Suprapubic skin (tissue), 4 donors: Measurements from ENCODE around the gene NUMA1.

Source experiments
- CTCF ChIP-seq, 2 donors: fragments of 200-600 bp in 1 of 2; fragments of 450-650 bp in 1 of 2; sonication (generic) in 1 of 2; IDR thresholded peaks; one replicate each; pipeline ENCODE4 v1.5.1; 2016 to 2019; ENCODE audit warnings: antibody characterized with exemption in 2 of 2, mild to moderate bottlenecking in 1 of 2, moderate library complexity in 1 of 2
- POLR2A ChIP-seq, 2 donors: fragments of 450-650 bp; IDR thresholded peaks; one replicate each; pipeline ENCODE4 v1.6.1; 2017; ENCODE audit warnings: antibody characterized with exemption in 2 of 2, mild to moderate bottlenecking in 2 of 2, moderate library complexity in 2 of 2
- POLR2AphosphoS5 ChIP-seq, 3 donors: sonication (generic); formaldehyde crosslinking; IDR thresholded peaks; one replicate each; pipeline ENCODE4 v1.6.1; 2017; ENCODE audit warnings: antibody characterized with exemption in 3 of 3

- no peak for TF ChIP-seq POLR2AphosphoS5 (IDR thresholded peaks at IDR 0.05)
- no peak for TF ChIP-seq CTCF (IDR thresholded peaks at IDR 0.05)
- TF ChIP-seq POLR2A (IDR thresholded peaks at IDR 0.05) = no peak
Observed at GRCh38 chr11:72098741-72099140, 18.4 kb upstream of the NUMA1 start.
